Calu3 (cell line): ENCODE results near the gene TAPT1. TPM values are rescaled to one million over a fixed set of nuclear protein-coding genes. Genes with fewer than 3 reads are reported as not detected.

ENCODE experiments used
- BruUV-seq: library from RNA; stranded (reverse); fragments of 400-500 nt; replicated peaks from 2 replicates; lab custom pipeline; 2021; lab: Mats Ljungman, UMichigan
- CTCF ChIA-PET: fragments of 300-600 bp; sonication (Branson Sonifier 250); formaldehyde crosslinking; loops from one replicate; lab custom pipeline; 2022; ENCODE audit warnings: antibody characterized with exemption; lab: Charles Lee
- DNase-seq: peaks from one replicate; pipeline ENCODE4 v3.0.0; 2022
- H3K27ac Mint-ChIP-seq: one replicate; pipeline ENCODE4 v1.8.0; 2022; ENCODE audit warnings: mixed read lengths; ENCODE audit not compliant: unreplicated experiment
- H3K27me3 Mint-ChIP-seq: one replicate; pipeline ENCODE4 v1.8.0; 2022; ENCODE audit warnings: mixed read lengths; ENCODE audit not compliant: unreplicated experiment
- H3K36me3 Mint-ChIP-seq: one replicate; pipeline ENCODE4 v1.8.0; 2022; ENCODE audit warnings: mild to moderate bottlenecking, moderate library complexity, mixed read lengths; ENCODE audit not compliant: insufficient read depth, unreplicated experiment
- H3K4me1 Mint-ChIP-seq: one replicate; pipeline ENCODE4 v1.8.0; 2022; ENCODE audit warnings: mild to moderate bottlenecking, low read depth, mixed read lengths; ENCODE audit not compliant: unreplicated experiment
- H3K4me3 Mint-ChIP-seq: one replicate; pipeline ENCODE4 v1.8.0; 2022; ENCODE audit warnings: mild to moderate bottlenecking, low read depth, moderate library complexity, mixed read lengths; ENCODE audit not compliant: unreplicated experiment
- H3K9me3 Mint-ChIP-seq: one replicate; pipeline ENCODE4 v1.8.0; 2022; ENCODE audit warnings: low read depth, mixed read lengths; ENCODE audit not compliant: unreplicated experiment
- intact Hi-C: fragments of 100-400 bp; cut with micrococcal nuclease; formaldehyde crosslinking; loops from one replicate; pipeline ENCODE4 v1.10.0; 2022; ENCODE audit not compliant: unreplicated experiment
- total RNA-seq: library from RNA; stranded (reverse); gene quantifications from 2 replicates; pipeline ENCODE4 v1.2.3, GENCODE V29; 2022
- TF ChIP-seq, protein P1 (sequence below): fragments of 200-600 bp; IDR thresholded peaks from one replicate; pipeline ENCODE4 v1.8.0; 2022; ENCODE audit warnings: antibody characterized with exemption; ENCODE audit not compliant: unreplicated experiment

Gene TAPT1
- total RNA-seq, 1 experiment from 2014 or later: 31.5 TPM

DNA sequence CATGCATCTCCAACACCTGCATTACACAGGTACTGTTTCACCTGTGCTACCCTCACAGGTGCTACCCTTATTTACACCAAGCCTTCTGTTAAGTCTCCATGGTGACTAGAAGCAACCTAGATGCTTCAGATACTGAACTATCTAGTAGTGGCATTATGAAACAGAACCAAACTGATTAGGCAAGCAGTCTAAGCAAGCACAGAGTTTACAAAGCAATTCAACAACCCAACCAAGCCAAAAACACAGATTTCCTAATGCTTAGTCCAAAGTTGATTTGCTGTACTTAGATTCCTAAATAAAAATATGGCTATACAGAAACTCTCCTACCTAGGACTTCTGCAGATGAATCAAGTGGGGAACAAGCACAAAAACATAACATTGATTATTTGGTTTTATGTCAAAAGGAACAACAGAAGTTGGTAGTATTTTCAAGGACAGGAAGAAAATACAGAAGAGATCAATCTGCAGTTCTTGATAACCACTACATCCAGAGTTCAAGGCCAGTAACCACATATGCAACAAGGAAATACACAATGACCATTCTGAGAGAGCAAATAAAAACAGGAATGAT is 3.2 kb downstream of the TAPT1 start:
- H3K9me3 Mint-ChIP-seq: no peaks in the 10 kb centered on the region
- no peak for DNase-seq
- peaks cover 34% of the 10 kb centered on the region for H3K36me3 Mint-ChIP-seq
- TF ChIP-seq, protein P1, sequence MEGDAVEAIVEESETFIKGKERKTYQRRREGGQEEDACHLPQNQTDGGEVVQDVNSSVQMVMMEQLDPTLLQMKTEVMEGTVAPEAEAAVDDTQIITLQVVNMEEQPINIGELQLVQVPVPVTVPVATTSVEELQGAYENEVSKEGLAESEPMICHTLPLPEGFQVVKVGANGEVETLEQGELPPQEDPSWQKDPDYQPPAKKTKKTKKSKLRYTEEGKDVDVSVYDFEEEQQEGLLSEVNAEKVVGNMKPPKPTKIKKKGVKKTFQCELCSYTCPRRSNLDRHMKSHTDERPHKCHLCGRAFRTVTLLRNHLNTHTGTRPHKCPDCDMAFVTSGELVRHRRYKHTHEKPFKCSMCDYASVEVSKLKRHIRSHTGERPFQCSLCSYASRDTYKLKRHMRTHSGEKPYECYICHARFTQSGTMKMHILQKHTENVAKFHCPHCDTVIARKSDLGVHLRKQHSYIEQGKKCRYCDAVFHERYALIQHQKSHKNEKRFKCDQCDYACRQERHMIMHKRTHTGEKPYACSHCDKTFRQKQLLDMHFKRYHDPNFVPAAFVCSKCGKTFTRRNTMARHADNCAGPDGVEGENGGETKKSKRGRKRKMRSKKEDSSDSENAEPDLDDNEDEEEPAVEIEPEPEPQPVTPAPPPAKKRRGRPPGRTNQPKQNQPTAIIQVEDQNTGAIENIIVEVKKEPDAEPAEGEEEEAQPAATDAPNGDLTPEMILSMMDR: no peak
- peak overlapping the region; percentile 38 for H3K27ac Mint-ChIP-seq
- H3K4me3 Mint-ChIP-seq: peak overlapping the region; percentile 65
- CTCF ChIA-PET: no interaction called here
- no TSS peak for BruUV-seq
- H3K4me1 Mint-ChIP-seq: peaks cover 18% of the 10 kb centered on the region
- H3K27me3 Mint-ChIP-seq: no peaks in the 10 kb centered on the region
- intact Hi-C loops: no loop called here

DNA sequence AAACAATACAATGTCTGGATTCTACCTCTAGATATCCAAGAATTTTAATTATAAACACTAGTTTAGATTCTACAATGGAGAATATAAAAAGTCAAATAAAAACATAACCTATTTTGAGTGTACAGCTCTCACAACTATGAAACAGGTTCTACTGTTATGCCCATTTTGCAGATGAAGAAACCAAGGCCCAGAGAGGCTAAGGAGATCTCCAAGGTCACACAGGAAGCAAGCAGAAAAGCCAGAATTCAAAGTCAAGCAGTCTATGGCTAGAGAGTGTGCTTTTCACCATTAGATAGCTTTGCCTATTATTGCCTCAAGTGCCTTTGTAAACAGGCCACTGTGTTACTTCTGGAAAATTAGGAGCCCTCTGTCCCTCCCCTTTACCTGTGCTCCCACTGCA is 7.3 kb downstream of the TAPT1 start:
- H3K9me3 Mint-ChIP-seq: no peaks in the 10 kb centered on the region
- intact Hi-C loops: no loop called here
- no TSS peak for BruUV-seq
- no peak for DNase-seq
- peaks cover 28% of the 10 kb centered on the region for H3K4me1 Mint-ChIP-seq
- no peak overlapping the region for H3K4me3 Mint-ChIP-seq
- no peak overlapping the region for H3K27ac Mint-ChIP-seq
- peaks cover 10% of the 10 kb centered on the region for H3K36me3 Mint-ChIP-seq
- TF ChIP-seq, protein P1: no peak
- CTCF ChIA-PET: interaction anchor here (0.6 kb wide), 1 partner anchor 138 kb away, joined by 3 read pairs; no protein-coding TSS in a partner anchor
- H3K27me3 Mint-ChIP-seq: no peaks in the 10 kb centered on the region

DNA sequence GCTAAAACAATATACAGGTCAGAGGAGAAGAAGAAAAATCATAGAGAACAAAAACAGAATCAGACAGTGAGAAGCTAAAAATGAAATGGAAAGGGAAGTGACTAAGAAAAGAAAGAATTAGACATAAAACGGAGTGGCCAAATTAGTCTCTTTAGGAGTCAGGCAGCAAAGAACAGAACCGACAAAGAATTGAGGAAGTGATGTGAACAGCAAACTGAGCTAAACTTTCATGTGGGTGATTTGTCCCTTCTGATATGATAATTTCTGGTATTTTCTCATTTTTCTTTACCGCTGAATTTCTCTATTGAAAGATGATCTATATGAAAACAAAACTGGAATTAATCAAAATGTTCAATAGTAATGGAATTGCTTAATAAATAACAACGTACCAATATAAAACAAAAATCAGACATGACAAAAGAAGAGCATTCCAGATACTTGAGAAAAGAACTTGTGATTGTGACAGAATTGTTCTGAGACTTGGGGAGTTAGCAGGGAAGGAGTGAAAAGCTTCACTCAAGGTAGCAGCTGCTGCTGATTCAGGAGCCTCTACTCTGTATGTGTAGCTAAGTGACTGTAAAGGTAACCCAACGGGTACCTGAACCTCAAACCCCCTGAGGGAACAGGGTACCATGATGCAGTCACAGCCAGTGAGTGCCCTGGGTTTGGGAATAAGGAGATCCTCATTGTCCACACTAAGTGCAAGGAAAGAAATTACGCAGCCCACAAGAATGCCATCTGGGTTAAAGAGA is 8.8 kb downstream of the TAPT1 start:
- peaks cover 6% of the 10 kb centered on the region for H3K36me3 Mint-ChIP-seq
- peaks cover 16% of the 10 kb centered on the region for H3K4me1 Mint-ChIP-seq
- BruUV-seq: no TSS peak
- H3K4me3 Mint-ChIP-seq: no peak overlapping the region
- no peaks in the 10 kb centered on the region for H3K9me3 Mint-ChIP-seq
- DNase-seq: no peak
- intact Hi-C loops: no loop called here
- TF ChIP-seq, protein P1: no peak
- no peak overlapping the region for H3K27ac Mint-ChIP-seq
- CTCF ChIA-PET: no interaction called here
- no peaks in the 10 kb centered on the region for H3K27me3 Mint-ChIP-seq

DNA sequence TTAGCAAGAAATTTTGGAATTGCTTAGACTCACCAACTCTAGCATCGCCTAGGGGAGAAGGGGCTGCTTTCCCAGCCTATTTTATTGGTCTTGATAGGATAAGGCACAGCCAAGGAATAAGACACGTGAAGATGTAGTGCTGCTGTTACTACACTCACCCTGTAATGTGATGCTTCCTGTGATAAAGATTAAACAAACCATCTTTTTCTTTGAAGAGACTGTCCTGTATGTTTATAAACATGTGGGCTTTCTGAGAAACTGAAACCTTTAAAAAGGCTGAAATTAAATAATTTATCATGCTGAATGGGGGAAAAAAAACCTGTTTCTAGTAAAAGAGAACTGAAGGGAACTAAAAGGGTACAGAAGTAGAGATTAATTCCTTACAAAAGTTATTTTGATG is 13.2 kb downstream of the TAPT1 start:
- no TSS peak for BruUV-seq
- Mint-ChIP-seq H3K4me1 (peaks cover 16% of the 10 kb centered on the region), H3K4me3 (no peak overlapping the region), H3K27ac (no peak overlapping the region), H3K9me3 (no peaks in the 10 kb centered on the region), H3K36me3 (peaks cover 9% of the 10 kb centered on the region), H3K27me3 (no peaks in the 10 kb centered on the region)
- no peak for DNase-seq
- intact Hi-C loops: no loop called here
- CTCF ChIA-PET: no interaction called here
- TF ChIP-seq, protein P1: no peak
